B cell (primary cell): ENCODE results near the gene MGAT1. TPM values are rescaled to one million over a fixed set of nuclear protein-coding genes. Genes with fewer than 3 reads are reported as not detected.
A peak's percentile ranks its signal among the peaks of the same experiment; 100 is the strongest.

ENCODE experiments used
- ATAC-seq: fragments of 200-7000 bp; cut with Tn5 transposase; one replicate; pipeline ENCODE4 v1.10.0; 2021; ENCODE audit warnings: low read depth, mild to moderate bottlenecking, moderate number of reproducible peaks, moderate library complexity
- CTCF ChIA-PET: fragments of 350-600 bp; sonication (Branson Sonifier 250); formaldehyde crosslinking; loops from one replicate; lab custom pipeline; 2021; ENCODE audit warnings: antibody characterized with exemption, inconsistent platforms; lab: Charles Lee
- POLR2A ChIA-PET: fragments of 350-600 bp; sonication (Branson Sonifier 250); formaldehyde crosslinking; loops from one replicate; lab custom pipeline; 2021; ENCODE audit warnings: antibody characterized with exemption; lab: Charles Lee
- DNase-seq: peaks from one replicate; pipeline ENCODE4 v3.0.0; 2013
- H2AFZ ChIP-seq: 2 replicates; pipeline ENCODE4 v1.6.1; 2012; ENCODE audit warnings: mild to moderate bottlenecking, low read depth, low read length; ENCODE audit not compliant: insufficient read depth, poor library complexity, severe bottlenecking
- H3K27ac ChIP-seq, 2 donors: 1 replicate in 1 of 2; 2 replicates in 1 of 2; pipeline ENCODE4 v1.5.1; 2012 to 2013; ENCODE audit warnings: low read length in 2 of 2, mild to moderate bottlenecking in 2 of 2, moderate library complexity in 1 of 2
- H3K27me3 ChIP-seq, 4 experiments: fragments of 200-600 bp in 1 of 4; sonication (generic) in 1 of 4; replicated peaks in 1 of 4; 1 replicate in 2 of 4; 2 replicates in 2 of 4; pipeline versions ENCODE4 v1.6.1 to v1.7.0; 2013 to 2016; ENCODE audit warnings: low read length in 3 of 4, mild to moderate bottlenecking in 2 of 4, mixed read lengths in 1 of 4, moderate library complexity in 1 of 4; ENCODE audit not compliant: insufficient read depth in 4 of 4, control insufficient read depth in 3 of 4; ENCODE audit errors: control extremely low read depth in 1 of 4
- H3K36me3 ChIP-seq, 2 experiments: replicated peaks in 1 of 2; 1 replicate in 1 of 2; 2 replicates in 1 of 2; pipeline versions ENCODE4 v1.6.1 to v1.7.1; 2013; ENCODE audit warnings: low read length in 1 of 2; ENCODE audit not compliant: insufficient read depth in 2 of 2, control insufficient read depth in 1 of 2; ENCODE audit errors: control extremely low read depth in 1 of 2, extremely low read depth in 1 of 2
- H3K4me1 ChIP-seq, 2 donors: fragments of 200-600 bp in 1 of 2; sonication (generic) in 1 of 2; 1 replicate in 1 of 2; 2 replicates in 1 of 2; pipeline versions ENCODE4 v1.5.1 to v1.6.1; 2013 to 2017; ENCODE audit warnings: low read length in 2 of 2; ENCODE audit not compliant: control insufficient read depth in 2 of 2, insufficient read depth in 2 of 2
- H3K4me2 ChIP-seq: replicated peaks from 2 replicates; pipeline ENCODE3; 2012; ENCODE audit warnings: mild to moderate bottlenecking, low read depth, low read length; ENCODE audit not compliant: poor library complexity, severe bottlenecking
- H3K4me3 ChIP-seq, 5 experiments: fragments of 200-600 bp in 1 of 5; sonication (generic) in 1 of 5; 1 replicate in 3 of 5; 2 replicates in 2 of 5; pipeline versions ENCODE4 v1.5.1 to v1.7.0; 2011 to 2016; ENCODE audit warnings: low read length in 4 of 5, mild to moderate bottlenecking in 4 of 5, low read depth in 2 of 5, control low read depth in 1 of 5, moderate library complexity in 1 of 5; ENCODE audit not compliant: insufficient read depth in 1 of 5; ENCODE audit errors: control extremely low read depth in 1 of 5, extremely low read depth in 1 of 5
- H3K79me2 ChIP-seq: fragments of 200-600 bp; sonication (generic); one replicate; pipeline ENCODE4 v1.6.0; 2016; ENCODE audit warnings: low read length; ENCODE audit not compliant: control insufficient read depth, insufficient read depth
- H3K9ac ChIP-seq: fragments of 200-600 bp; sonication (generic); 2 replicates; pipeline ENCODE4 v1.6.1; 2017; ENCODE audit warnings: mild to moderate bottlenecking, low read length, moderate library complexity
- H3K9me3 ChIP-seq, 3 donors: one replicate each; pipeline versions ENCODE4 v1.6.1 to v1.7.1; 2013; ENCODE audit warnings: low read length in 2 of 3; ENCODE audit not compliant: control insufficient read depth in 2 of 3, insufficient read depth in 1 of 3; ENCODE audit errors: control extremely low read depth in 1 of 3
- H4K20me1 ChIP-seq: 2 replicates; pipeline ENCODE4 v1.6.0; 2012; ENCODE audit warnings: mild to moderate bottlenecking, low read length; ENCODE audit not compliant: insufficient read depth, control insufficient read depth, poor library complexity, severe bottlenecking
- H3K27ac Mint-ChIP-seq: one replicate; pipeline ENCODE4 v1.8.0; 2021; ENCODE audit warnings: mixed read lengths
- H3K27me3 Mint-ChIP-seq: one replicate; pipeline ENCODE4 v1.8.0; 2021; ENCODE audit warnings: mixed read lengths
- H3K4me1 Mint-ChIP-seq: one replicate; pipeline ENCODE4 v1.8.0; 2021; ENCODE audit warnings: mixed read lengths
- H3K4me3 Mint-ChIP-seq: one replicate; pipeline ENCODE4 v1.8.0; 2021; ENCODE audit warnings: mixed read lengths
- H3K9me3 Mint-ChIP-seq: one replicate; pipeline ENCODE4 v1.8.0; 2022; ENCODE audit warnings: mixed read lengths; ENCODE audit not compliant: insufficient read depth
- CTCF ChIP-seq: fragments of 200-600 bp; IDR thresholded peaks from one replicate; pipeline ENCODE4 v1.8.0; 2022; ENCODE audit warnings: antibody characterized with exemption, mild to moderate bottlenecking
- EZH2 ChIP-seq: IDR thresholded peaks from 2 replicates; pipeline ENCODE4 v1.6.1; 2012; ENCODE audit warnings: borderline replicate concordance, low read depth, mild to moderate bottlenecking, moderate library complexity, low read length; ENCODE audit not compliant: insufficient read depth, poor library complexity, severe bottlenecking
- WGBS: methylation state at CpG from one replicate; pipeline ENCODE4 v1.1.5; 2013; ENCODE audit warnings: missing lambda C conversion rate; ENCODE audit not compliant: insufficient coverage; 5-methylcytosine and 5-hydroxymethylcytosine counted together
- intact Hi-C: fragments of 100-400 bp; cut with micrococcal nuclease; formaldehyde crosslinking; loops from one replicate; pipeline ENCODE4 v1.10.0; 2022
- polyA plus RNA-seq: library from polyadenylated mRNA; depleted of rRNA; stranded (reverse); fragments of >200 nt; gene quantifications from 2 replicates; pipeline ENCODE4 v1.2.3, GENCODE V29; 2012
- total RNA-seq, 2 donors: library from RNA; stranded (reverse); fragments of 120-200 nt in 1 of 2; gene quantifications; 1 replicate in 1 of 2; 2 replicates in 1 of 2; pipeline versions ENCODE4 v1.2.3 to v1.2.4, GENCODE V29; 2013 to 2022

Gene MGAT1
- total and polyA plus RNA-seq, 2 donors (not counting 1 experiment from before 2014, with no cell fraction given): 81.2 to 140 TPM

DNA sequence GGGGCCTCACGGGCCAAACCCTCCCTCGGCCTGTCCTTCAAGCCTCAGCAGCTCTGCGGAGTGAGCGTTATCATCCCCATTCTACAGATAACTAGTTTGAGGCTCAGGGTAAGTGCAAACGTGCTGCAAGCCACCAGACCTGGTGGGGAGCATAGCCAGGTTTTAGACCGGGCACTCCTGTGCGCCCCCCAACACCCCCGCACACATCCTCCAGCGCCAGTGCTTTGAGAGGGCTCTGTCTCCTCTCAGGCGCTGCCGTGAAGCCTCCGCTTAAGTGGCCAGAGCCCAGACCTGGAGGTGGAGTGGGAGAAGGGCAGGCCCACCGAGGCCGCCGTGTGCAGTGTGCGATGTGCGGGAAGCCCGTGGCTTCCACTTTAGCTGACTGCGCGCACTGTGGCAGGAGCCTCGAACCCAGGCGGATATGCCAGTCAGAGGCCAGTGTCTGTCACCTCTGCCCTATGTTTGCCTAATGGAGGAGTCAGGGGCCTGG, 1.6 kb upstream of the MGAT1 start:
- peak overlapping the region; percentile 81 to 90 for H3K27ac ChIP-seq
- DNase-seq (no peak), ATAC-seq (no peak)
- peaks cover 81 to 83% of the 10 kb centered on the region in 2 donors for H3K4me1 ChIP-seq
- Mint-ChIP-seq H3K9me3 (no peaks in the 10 kb centered on the region), H3K4me1 (peaks cover 84% of the 10 kb centered on the region), H3K27ac (peak overlapping the region; percentile 87), H3K4me3 (peak overlapping the region; percentile 96), H3K27me3 (no peaks in the 10 kb centered on the region)
- intact Hi-C loops: loop anchor here (5.0 kb wide), 3 partner anchors 358 to 458 kb away; partner anchors contain the start of genes RACK1 and TRIM52
- peak overlapping the region; percentile 39 to 96 (median 90) for H3K4me3 ChIP-seq
- no peaks in the 10 kb centered on the region for H3K27me3 ChIP-seq
- TF ChIP-seq EZH2 (no peak), CTCF (no peak)
- peaks cover 60% of the 10 kb centered on the region for H3K79me2 ChIP-seq
- ChIA-PET POLR2A (interaction anchor here (0.9 to 2.8 kb wide), 7 partner anchors 14 to 1181 kb away, joined by 3 to 56 read pairs (median 7); partner anchors contain the start of genes HNRNPH1 and ZFP62), CTCF (interaction anchor here (0.8 to 2.4 kb wide), 8 partner anchors 14 to 403 kb away, joined by 3 to 14 read pairs (median 5); partner anchors contain the start of gene ZFP62)
- peak overlapping the region; percentile 89 for H3K9ac ChIP-seq
- H3K4me2 ChIP-seq: peak overlapping the region; percentile 90
- WGBS: 33% methylated on average over 19 of the region's 22 CpGs
- no peaks in the 10 kb centered on the region for H3K9me3 ChIP-seq
- H4K20me1 ChIP-seq: peaks cover 34% of the 10 kb centered on the region
- H3K36me3 ChIP-seq: peaks cover 6 to 28% of the 10 kb centered on the region in 2 experiments
- peak overlapping the region; percentile 66 for H2AFZ ChIP-seq
